GM18951 (cell line): ENCODE measurements around the gene RESP18.

Experiments used
- POLR2A ChIP-seq: IDR thresholded peaks from 4 replicates; pipeline ENCODE4 v1.6.1; 2011; ENCODE audit warnings: mild to moderate bottlenecking; ENCODE audit not compliant: insufficient read length, insufficient read depth; ENCODE audit errors: extremely low read depth
- in situ Hi-C: fragments of 300-500 bp; cut with MboI; formaldehyde crosslinking; loops from one replicate; pipeline ENCODE4 v1.12.0; 2022; ENCODE audit warnings: low sequenced_read_pairs, mixed read lengths, inconsistent platforms; ENCODE audit not compliant: unreplicated experiment

The RESP18 gene

GRCh38 chr2:219282943-219283581 is 49.5 kb downstream of the RESP18 start:
- no peak for TF ChIP-seq POLR2A
- in situ Hi-C loops, result no loop called here

GRCh38 chr2:219282375-219282774 is 50.2 kb downstream of the RESP18 start:
- no peak for TF ChIP-seq POLR2A
- in situ Hi-C loops, result no loop called here

GRCh38 chr2:219281588-219281987 is 51.0 kb downstream of the RESP18 start:
- in situ Hi-C loops, result no loop called here
- no peak for TF ChIP-seq POLR2A

- in situ Hi-C loops, result no loop called here
- TF ChIP-seq POLR2A, result no peak
These were observed 51.9 kb downstream of the RESP18 start for GRCh38 chr2:219280651-219281050.

- TF ChIP-seq POLR2A, result no peak
- in situ Hi-C loops, result no loop called here
These were observed 52.5 kb downstream of the RESP18 start for GRCh38 chr2:219279916-219280516.

- peak; percentile 94 for TF ChIP-seq POLR2A
- in situ Hi-C loops, result no loop called here
These were observed 53.2 kb downstream of the RESP18 start, which contains the start of gene DNAJB2 for GRCh38 chr2:219279151-219279915. Gene DNAJB2 (plus strand): TSS chr2:219279366. CDS start chr2:219279834, 468 bp downstream.

GRCh38 chr2:219278655-219279150 is 53.8 kb downstream of the RESP18 start:
- in situ Hi-C loops, result no loop called here
- no peak for TF ChIP-seq POLR2A

GRCh38 chr2:219277703-219278654 is 54.6 kb downstream of the RESP18 start:
- TF ChIP-seq POLR2A, result peak; percentile 53
- in situ Hi-C loops, result no loop called here
